ENCODE results near the gene FAM114A1.

Gene FAM114A1

DNA sequence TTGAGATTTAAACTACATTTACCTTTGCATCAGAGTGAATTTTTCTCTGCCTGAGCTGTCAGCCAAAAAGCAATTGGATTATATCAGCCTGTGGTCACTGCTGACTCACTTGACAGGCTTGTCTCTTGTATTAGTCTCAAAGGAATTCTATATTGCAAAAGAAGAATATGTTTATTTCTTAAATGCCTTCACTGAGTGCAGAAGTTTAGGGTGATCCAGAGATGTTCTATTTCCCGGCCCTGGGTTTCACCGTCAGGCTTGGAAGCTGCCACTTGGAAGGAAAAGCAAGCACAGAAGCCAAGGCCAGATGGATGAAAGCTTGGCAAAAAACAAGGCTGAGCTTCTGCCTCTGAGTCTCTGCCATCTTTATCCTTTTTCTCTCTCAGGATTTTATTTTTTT is 80.9 kb downstream of the FAM114A1 start:
- POLR2A ChIA-PET = interaction anchor here (0.6 to 1.1 kb wide), 4 partner anchors 31 to 166 kb away, joined by 3 to 4 read pairs (median 3); no protein-coding TSS in a partner anchor
- peak; percentile 78 for DNase-seq (ENCODE audit: low read depth, low spot score)
- CTCF ChIA-PET = interaction anchor here (1.9 to 5.9 kb wide), 3 partner anchors 11 to 187 kb away, joined by 5 to 33 read pairs (median 12); no protein-coding TSS in a partner anchor

DNA sequence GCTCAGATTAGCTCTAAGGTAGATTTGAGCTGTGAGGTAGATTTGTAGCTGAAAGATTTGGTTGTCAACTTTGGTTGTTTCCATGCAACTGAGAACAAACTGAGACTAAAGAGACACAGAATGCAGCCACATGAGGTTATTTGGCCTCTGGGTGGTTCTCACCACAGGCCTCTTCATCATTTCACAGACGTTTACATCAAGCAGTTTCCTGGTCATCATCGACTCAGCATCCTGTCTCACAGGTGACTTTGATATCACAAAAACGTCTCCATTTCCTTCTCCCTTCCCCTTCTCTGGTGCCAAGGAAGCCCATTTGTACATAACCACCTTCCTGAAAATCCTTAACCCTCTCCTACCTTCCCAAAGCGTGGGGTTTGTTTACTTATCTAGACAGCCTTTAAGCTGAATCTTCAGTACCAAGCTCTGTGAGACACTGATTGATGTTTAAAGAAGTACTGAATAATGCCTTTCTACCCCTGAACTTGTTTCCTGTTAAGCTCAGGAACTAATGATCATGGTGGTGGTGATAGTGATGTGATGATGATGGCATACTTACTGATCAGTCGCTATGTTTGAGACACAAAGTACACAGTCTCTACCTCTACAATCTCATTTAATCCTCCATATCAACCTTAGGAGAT is 81.9 kb downstream of the FAM114A1 start:
- TF ChIP-seq, protein P1, sequence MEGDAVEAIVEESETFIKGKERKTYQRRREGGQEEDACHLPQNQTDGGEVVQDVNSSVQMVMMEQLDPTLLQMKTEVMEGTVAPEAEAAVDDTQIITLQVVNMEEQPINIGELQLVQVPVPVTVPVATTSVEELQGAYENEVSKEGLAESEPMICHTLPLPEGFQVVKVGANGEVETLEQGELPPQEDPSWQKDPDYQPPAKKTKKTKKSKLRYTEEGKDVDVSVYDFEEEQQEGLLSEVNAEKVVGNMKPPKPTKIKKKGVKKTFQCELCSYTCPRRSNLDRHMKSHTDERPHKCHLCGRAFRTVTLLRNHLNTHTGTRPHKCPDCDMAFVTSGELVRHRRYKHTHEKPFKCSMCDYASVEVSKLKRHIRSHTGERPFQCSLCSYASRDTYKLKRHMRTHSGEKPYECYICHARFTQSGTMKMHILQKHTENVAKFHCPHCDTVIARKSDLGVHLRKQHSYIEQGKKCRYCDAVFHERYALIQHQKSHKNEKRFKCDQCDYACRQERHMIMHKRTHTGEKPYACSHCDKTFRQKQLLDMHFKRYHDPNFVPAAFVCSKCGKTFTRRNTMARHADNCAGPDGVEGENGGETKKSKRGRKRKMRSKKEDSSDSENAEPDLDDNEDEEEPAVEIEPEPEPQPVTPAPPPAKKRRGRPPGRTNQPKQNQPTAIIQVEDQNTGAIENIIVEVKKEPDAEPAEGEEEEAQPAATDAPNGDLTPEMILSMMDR (IDR thresholded peaks at IDR 0.05; ENCODE audit: insufficient read depth, low read length, missing control alignments) = no peak
- ChIA-PET CTCF (interaction anchor here (0.6 to 5.9 kb wide), 6 partner anchors 10 to 189 kb away, joined by 3 to 33 read pairs (median 4); no protein-coding TSS in a partner anchor), POLR2A (interaction anchor here (1.0 kb wide), 1 partner anchor 32 kb away, joined by 3 read pairs; no protein-coding TSS in a partner anchor)
- DNase-seq (ENCODE audit: low read depth, low spot score) = no peak
- H3K4me3 ChIP-seq (ENCODE audit: low read depth, low read length) = no peak overlapping the region

More for the DNA sequence above, 80.9 kb downstream of the FAM114A1 start:
- TF ChIP-seq, protein P1 (IDR thresholded peaks at IDR 0.05; ENCODE audit: insufficient read depth, low read length, missing control alignments) = no peak
- no peak overlapping the region for H3K4me3 ChIP-seq (ENCODE audit: low read depth, low read length)

DNA sequence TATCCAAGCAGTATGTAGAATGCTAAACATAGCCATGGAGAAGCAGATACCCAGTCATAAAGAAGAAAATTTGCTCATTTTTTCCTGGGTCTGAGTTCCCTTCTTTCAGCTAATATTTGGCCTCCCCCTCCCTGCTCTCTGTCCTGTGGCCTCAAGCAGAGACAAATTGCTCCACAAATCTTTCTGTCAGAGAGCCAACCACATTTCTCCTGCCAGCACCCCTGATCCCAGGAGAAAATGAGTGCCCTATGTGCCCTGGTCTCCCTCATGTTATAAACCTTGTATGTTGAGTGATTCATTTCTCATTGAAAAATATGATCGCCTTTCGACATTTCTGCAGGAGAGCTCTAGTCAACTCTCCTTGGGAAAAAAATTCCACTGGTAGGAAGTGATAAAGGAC is 82.6 kb downstream of the FAM114A1 start:
- TF ChIP-seq, protein P1 (IDR thresholded peaks at IDR 0.05; ENCODE audit: insufficient read depth, low read length, missing control alignments) = no peak
- CTCF ChIA-PET = interaction anchor here (0.6 to 5.9 kb wide), 7 partner anchors 9 to 190 kb away, joined by 3 to 33 read pairs (median 3); no protein-coding TSS in a partner anchor
- no peak overlapping the region for H3K4me3 ChIP-seq (ENCODE audit: low read depth, low read length)
- no peak for DNase-seq (ENCODE audit: low read depth, low spot score)
- POLR2A ChIA-PET = no interaction called here

DNA sequence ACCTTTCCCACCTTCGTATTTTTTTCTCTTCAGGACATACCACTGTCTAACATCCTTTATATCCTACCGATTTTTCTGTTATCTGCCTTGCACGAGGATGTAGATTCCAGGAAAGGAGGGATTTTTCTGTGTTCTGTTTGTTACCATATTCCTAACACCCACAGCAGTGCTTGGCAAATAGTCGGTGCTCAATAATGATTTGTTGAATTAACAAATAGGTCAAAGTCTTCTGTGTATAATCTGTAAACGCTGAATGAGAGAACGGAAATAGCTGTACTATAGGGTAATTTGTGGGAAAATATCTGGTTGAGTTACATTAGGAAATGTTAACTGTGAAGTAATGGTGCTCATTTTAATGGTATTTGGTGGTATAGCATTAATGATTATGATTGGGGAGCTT is 83.1 kb downstream of the FAM114A1 start:
- ChIA-PET POLR2A (no interaction called here), CTCF (interaction anchor here (1.2 to 5.9 kb wide), 3 partner anchors 14 to 185 kb away, joined by 3 to 33 read pairs (median 12); no protein-coding TSS in a partner anchor)
- no peak for DNase-seq (ENCODE audit: low read depth, low spot score)
- TF ChIP-seq, protein P1 (IDR thresholded peaks at IDR 0.05; ENCODE audit: insufficient read depth, low read length, missing control alignments) = no peak
- H3K4me3 ChIP-seq (ENCODE audit: low read depth, low read length) = no peak overlapping the region

DNA sequence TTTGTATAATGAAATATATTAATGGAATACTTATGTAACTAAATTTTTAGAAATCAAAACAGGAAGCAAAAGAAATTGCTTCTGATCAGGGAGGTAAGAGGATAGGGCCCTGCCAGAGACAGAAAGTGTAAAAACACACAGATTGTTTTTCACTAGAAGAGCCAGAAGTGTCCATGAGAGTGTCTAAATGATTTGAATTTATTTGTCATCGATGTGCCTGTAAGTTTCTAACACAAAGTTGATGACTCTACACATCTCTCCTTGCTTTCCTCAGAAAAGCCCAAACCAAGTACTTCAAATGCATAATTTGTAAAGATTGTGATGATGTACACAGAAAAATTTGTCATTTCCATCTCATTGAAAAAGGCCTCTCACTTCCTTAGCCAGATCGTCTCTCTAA is 84.0 kb downstream of the FAM114A1 start:
- CTCF ChIA-PET = interaction anchor here (0.9 to 5.9 kb wide), 3 partner anchors 13 to 184 kb away, joined by 3 to 33 read pairs (median 12); no protein-coding TSS in a partner anchor
- DNase-seq (ENCODE audit: low read depth, low spot score) = no peak
- TF ChIP-seq, protein P1 (IDR thresholded peaks at IDR 0.05; ENCODE audit: insufficient read depth, low read length, missing control alignments) = no peak
- no peak overlapping the region for H3K4me3 ChIP-seq (ENCODE audit: low read depth, low read length)
- POLR2A ChIA-PET = interaction anchor here (0.6 kb wide), 1 partner anchor 166 kb away, joined by 4 read pairs; no protein-coding TSS in a partner anchor

DNA sequence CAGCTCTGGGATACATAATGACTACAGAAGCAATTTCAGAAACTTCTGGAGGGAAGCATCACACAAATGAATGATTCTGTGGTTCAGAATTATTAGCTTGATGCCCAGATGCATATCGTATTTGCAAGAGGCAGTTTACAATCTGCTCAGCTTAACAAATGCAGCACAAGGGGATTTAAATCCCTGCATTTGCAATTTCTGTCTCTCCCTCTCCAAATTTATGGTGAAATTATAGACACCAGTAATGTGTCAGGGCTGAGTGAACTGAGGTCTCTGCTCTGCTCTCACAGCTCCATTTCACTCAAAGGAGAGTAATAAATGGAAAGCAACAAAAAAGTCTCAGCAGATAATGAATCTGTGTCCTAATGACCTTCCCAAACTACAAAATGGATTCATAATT is 84.4 kb downstream of the FAM114A1 start:
- ChIA-PET POLR2A (interaction anchor here (0.6 kb wide), 1 partner anchor 166 kb away, joined by 4 read pairs; no protein-coding TSS in a partner anchor), CTCF (interaction anchor here (0.9 to 5.9 kb wide), 2 partner anchors 32 to 183 kb away, joined by 3 to 33 read pairs; no protein-coding TSS in a partner anchor)
- no peak for DNase-seq (ENCODE audit: low read depth, low spot score)
- TF ChIP-seq, protein P1 (IDR thresholded peaks at IDR 0.05; ENCODE audit: insufficient read depth, low read length, missing control alignments) = no peak
- no peak overlapping the region for H3K4me3 ChIP-seq (ENCODE audit: low read depth, low read length)
